GM12872 (cell line): ENCODE results near the gene FRY.

Experiments used
- CTCF ChIP-seq: IDR thresholded peaks from 3 replicates; pipeline ENCODE4 v1.5.1; 2011; ENCODE audit warnings: low read depth, mild to moderate bottlenecking, low read length, moderate library complexity; ENCODE audit not compliant: insufficient read depth

The FRY gene

DNA sequence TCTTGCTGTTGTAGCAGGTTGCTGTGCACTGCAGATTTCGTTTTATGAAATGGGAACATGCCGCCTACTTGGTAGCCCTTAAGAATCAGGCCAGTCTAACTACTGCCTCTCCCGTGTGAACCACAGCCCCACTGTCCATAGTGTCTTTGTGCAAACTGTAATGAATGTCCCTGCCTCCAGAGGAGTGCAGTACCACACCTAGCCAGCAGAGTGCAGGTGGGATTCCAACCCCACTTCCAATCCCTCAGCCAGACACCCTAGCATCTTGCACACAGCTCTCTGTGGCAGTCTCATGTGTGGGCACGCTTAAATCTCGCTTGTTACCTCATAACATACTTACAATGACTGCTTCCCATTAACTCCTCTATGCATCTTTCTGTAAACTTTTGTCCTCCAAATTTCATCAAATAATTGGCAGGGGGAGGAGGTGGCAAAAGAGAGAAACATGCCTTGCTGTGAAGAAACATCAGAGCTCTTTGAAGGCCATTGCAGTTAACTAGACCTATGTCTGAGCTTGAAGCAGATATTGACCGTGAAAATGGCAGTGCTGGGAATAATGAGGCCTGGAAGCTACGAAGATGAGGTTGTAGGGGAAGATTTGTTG lies 236.4 kb downstream of the FRY start:
- TF ChIP-seq CTCF: peak; percentile 96

- TF ChIP-seq CTCF: no peak
Observed at GRCh38 chr13:32272021-32272683, 240.6 kb downstream of the FRY start.

- TF ChIP-seq CTCF: no peak
Observed at GRCh38 chr13:32277839-32278238, 246.3 kb downstream of the FRY start.

GRCh38 chr13:32278426-32278825 lies 246.9 kb downstream of the FRY start:
- no peak for TF ChIP-seq CTCF

DNA sequence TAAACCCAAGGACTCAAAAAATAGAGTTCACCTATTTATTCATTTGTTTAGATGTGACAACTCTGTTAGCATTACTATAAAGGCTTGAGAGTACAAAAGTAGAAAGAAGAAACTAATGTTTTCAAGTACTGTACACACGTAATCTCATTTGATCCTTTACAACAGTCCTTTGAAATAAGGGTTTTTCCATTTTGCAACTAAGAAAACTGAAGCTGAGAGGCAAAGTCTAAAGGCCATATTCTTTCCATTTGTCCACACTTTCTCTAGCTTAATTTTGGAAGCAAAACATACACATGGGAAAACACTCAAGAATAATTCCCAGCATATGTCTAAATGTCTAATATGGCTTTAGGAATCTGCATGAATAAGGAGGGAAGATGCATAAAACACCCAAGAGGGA lies 249.5 kb downstream of the FRY start:
- no peak for TF ChIP-seq CTCF

DNA sequence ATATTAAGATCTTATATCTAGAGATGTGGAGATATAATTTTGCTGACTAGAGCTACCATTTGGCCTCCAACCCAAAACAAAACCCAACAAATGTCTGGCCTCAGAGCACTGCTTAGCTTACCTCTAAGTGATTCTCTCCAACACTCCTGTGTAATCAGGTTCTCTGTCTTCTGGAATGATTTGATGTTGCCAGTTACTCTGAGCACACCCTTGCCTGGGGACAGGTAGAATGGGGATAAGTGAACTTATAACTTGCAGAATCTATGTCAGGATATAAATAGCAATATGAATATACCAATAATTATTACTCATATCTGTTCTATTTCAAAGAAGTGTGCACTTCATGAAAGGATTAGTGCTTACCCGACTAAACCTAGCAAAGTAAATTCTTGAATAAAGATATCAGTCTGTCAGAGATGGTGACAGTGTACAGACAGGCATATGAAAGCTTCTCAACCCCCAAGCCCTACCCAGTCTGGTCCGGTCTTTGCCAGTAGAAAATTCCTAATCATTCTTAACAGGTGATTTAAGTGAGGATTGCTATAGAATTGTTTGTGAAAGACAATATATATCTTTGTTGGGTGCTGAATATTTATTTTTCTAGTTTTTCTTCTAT lies 250.6 kb downstream of the FRY start:
- no peak for TF ChIP-seq CTCF

DNA sequence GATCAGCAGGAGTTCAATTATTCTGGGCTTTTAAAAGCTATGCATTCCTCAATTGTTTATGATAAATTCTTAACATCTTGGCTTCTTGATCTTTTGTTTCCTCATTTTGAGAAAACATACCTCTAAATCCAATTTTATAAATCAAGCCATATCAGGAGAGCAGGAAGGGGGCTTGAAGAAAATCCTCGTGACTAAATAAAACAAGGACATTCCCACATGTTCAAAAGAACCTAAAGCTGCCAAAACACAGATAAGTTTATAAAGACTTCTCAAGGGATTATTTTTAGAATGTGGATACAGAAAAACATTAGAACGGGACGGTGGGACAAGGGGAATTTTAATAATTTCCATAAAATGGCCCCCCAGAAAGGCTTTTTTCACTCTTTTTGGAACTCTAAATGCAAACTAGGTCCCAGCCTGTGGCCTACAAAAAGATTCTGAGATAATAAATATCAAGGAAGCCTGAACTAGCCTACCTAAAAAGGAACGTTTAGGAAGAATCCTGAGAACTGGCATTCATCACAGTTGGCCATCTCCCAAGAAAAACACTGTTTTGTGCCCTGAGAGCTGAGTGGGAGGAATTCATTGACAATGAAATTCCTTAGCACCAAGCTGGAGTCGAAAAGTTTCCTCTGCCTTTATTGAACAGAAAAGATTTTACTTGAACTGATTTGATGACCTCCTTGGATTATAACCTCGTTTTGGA lies 253.5 kb downstream of the FRY start:
- no peak for TF ChIP-seq CTCF
